Measurements from ENCODE around the gene IPO11. TPM values are rescaled to one million over a fixed set of nuclear protein-coding genes. Genes with fewer than 3 reads are reported as not detected.

Gene IPO11
- total and polyA plus RNA-seq, 12 donors = 7.8 to 39.3 (median 32.5) TPM

DNA sequence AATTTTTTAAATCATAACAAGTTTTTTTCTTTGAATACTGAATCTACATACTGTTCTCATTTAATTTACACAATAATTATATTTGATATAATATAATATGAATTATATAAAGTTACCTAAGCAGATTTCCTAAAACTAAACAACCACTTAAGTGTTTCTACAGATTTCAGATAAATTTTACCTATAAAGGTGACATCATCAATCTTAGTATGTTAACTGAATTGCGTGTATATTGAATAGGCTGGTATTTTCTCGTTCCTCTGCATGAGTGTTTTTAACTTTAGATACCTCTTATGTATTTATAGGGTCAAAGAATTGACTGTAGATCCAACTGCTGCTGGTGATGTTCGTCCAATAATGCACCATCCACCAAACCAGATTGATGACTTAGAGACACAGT, 39.2 kb upstream of the IPO11 start:
- peaks cover 0 to 92% (median 24%) of the 10 kb centered on the region in 9 donors for H3K36me3 ChIP-seq
- DNase-seq = no peak
- WGBS, 2 donors = 97 to 98% methylated on average over 3 of the region's 3 CpGs

DNA sequence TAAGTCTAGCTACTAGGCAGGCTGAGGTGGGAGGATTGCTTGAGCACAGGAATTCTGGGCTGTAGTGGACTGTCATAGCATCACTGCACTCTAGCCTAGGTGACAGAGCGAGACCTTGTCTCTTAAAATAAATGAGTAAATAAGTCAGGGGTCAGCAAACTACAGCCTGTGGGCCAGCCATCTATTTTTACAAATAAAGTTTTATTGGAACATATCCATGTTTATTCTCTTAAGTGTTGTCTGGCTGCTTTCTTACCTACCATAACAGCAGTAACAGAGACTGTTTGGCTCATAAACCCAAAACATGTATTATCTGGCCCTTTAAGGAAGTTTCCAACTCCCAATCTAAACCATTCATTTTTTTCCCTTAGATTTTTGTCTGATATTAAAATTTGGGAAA, 38.5 kb upstream of the IPO11 start:
- Histone ChIP-seq H3K9me3 (no peaks in the 10 kb centered on the region), H3K27me3 (no peaks in the 10 kb centered on the region), H3K27ac (no peak overlapping the region), H3K4me3 (no peak overlapping the region), H3K36me3 (peaks cover 0 to 92% (median 28%) of the 10 kb centered on the region in 9 donors), H3K4me1 (no peaks in the 10 kb centered on the region)
- ATAC-seq (no peak), DNase-seq (no peak)
- intact Hi-C loops (cut with DNase I) = no loop called here
- 100% methylated on average over 1 of the region's 1 CpG for WGBS, 2 donors
- TF ChIP-seq, protein P1, sequence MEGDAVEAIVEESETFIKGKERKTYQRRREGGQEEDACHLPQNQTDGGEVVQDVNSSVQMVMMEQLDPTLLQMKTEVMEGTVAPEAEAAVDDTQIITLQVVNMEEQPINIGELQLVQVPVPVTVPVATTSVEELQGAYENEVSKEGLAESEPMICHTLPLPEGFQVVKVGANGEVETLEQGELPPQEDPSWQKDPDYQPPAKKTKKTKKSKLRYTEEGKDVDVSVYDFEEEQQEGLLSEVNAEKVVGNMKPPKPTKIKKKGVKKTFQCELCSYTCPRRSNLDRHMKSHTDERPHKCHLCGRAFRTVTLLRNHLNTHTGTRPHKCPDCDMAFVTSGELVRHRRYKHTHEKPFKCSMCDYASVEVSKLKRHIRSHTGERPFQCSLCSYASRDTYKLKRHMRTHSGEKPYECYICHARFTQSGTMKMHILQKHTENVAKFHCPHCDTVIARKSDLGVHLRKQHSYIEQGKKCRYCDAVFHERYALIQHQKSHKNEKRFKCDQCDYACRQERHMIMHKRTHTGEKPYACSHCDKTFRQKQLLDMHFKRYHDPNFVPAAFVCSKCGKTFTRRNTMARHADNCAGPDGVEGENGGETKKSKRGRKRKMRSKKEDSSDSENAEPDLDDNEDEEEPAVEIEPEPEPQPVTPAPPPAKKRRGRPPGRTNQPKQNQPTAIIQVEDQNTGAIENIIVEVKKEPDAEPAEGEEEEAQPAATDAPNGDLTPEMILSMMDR (IDR thresholded peaks at IDR 0.05) = no peak

More for the DNA sequence above, 39.2 kb upstream of the IPO11 start:
- intact Hi-C loops (cut with DNase I) = no loop called here
- Histone ChIP-seq H3K4me3 (no peak overlapping the region), H3K27me3 (no peaks in the 10 kb centered on the region), H3K4me1 (no peaks in the 10 kb centered on the region), H3K27ac (no peak overlapping the region), H3K9me3 (no peaks in the 10 kb centered on the region)
- TF ChIP-seq, protein P1 (IDR thresholded peaks at IDR 0.05) = no peak
- no peak for ATAC-seq

DNA sequence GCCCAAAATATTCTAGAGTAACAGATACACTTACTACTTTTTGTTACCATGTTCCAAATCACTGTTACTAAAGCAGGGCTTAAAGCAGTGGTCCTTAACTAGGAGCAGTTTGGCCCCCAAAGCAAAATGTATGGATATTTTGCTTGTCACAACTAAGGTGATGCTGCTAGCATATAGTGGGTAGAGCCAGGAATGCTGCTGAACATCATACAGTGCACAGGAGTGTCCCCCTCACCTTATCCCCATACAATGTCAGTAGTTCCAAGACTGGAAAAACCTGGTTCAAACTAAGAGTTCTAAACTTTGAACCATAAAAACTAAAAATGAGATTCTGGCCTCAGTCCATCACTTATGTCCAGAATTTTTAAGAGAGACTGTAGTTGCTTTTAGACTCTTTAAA, 36.9 kb upstream of the IPO11 start:
- H3K36me3 ChIP-seq = peaks cover 0 to 99% (median 29%) of the 10 kb centered on the region in 9 donors
- TF ChIP-seq, protein P1 (IDR thresholded peaks at IDR 0.05) = no peak

DNA sequence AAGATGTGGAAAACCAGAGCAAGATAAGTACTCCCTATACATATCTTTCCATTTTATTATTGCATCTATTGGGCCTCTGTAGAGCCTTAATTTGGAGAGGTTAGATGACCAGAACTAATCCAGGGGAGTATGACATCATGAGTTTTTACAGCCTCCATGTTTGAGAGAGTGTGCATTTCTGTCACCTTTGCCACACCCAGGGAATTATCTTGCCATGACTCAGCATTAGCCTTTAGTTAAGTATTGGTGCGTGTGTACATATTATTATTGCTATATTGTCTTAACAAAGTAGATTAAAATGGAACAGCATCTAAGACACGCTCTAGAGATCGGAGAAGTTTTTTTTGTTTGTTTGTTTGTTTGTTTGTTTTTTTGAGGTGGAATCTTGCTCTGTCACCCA, 36.5 kb upstream of the IPO11 start:
- H3K36me3 ChIP-seq = peaks cover 0 to 99% (median 29%) of the 10 kb centered on the region in 9 donors
- WGBS, 2 donors = 97 to 98% methylated on average over 3 of the region's 3 CpGs
- H3K27me3 ChIP-seq = no peaks in the 10 kb centered on the region
- H3K9me3 ChIP-seq = no peaks in the 10 kb centered on the region
- ATAC-seq (no peak), DNase-seq (no peak)
- TF ChIP-seq, protein P1 (IDR thresholded peaks at IDR 0.05) = no peak
- H3K27ac ChIP-seq = no peak overlapping the region
- no peaks in the 10 kb centered on the region for H3K4me1 ChIP-seq
- intact Hi-C loops (cut with DNase I) = no loop called here
- no peak overlapping the region for H3K4me3 ChIP-seq

More for the DNA sequence above, 36.9 kb upstream of the IPO11 start:
- H3K9me3 ChIP-seq = no peaks in the 10 kb centered on the region
- ATAC-seq = no peak
- intact Hi-C loops (cut with DNase I) = no loop called here
- no peak overlapping the region for H3K27ac ChIP-seq
- no peaks in the 10 kb centered on the region for H3K4me1 ChIP-seq
- no peak overlapping the region for H3K4me3 ChIP-seq
- DNase-seq = no peak
- no peaks in the 10 kb centered on the region for H3K27me3 ChIP-seq

All from heart right ventricle (tissue), 16 donors.